Erythroblast (primary cell): ENCODE data around the gene DCAF16.

Experiments
- GATA1 ChIP-seq: IDR thresholded peaks from 2 replicates; pipeline ENCODE4 v1.6.1; 2011; ENCODE audit warnings: low read depth, mild to moderate bottlenecking, control low read depth, low read length, moderate library complexity
- POLR2A ChIP-seq: IDR thresholded peaks from 2 replicates; pipeline ENCODE4 v1.6.1; 2011; ENCODE audit warnings: mild to moderate bottlenecking, low read length

- TF ChIP-seq POLR2A (no peak), GATA1 (no peak)
Measured at GRCh38 chr4:17787315-17787714, 23.2 kb downstream of the DCAF16 start.
